ENCODE measurements around the gene RPRD1B.
A peak's percentile ranks its signal among the peaks of the same experiment; 100 is the strongest.

RPRD1B gene

GRCh38 chr20:38033330-38034107 is at the start of gene RPRD1B, which contains the start of gene TTI1:
Gene RPRD1B (plus strand): TSS chr20:38033746. CDS start chr20:38033948, 202 bp downstream.
Gene TTI1 (minus strand): TSS chr20:38033456. CDS start chr20:38013816, 19,640 bp downstream.
- peak; percentile 88 for DNase-seq

- DNase-seq: no peak
Observed at GRCh38 chr20:37984018-37984785, 49.3 kb upstream of the RPRD1B start.

GRCh38 chr20:37986044-37986858 is 47.3 kb upstream of the RPRD1B start:
- no peak for DNase-seq

- no peak for DNase-seq
Observed at GRCh38 chr20:37986873-37987601, 46.5 kb upstream of the RPRD1B start.

GRCh38 chr20:37987602-37988290 is 45.8 kb upstream of the RPRD1B start:
- DNase-seq: no peak

GRCh38 chr20:37988306-37988954 is 45.1 kb upstream of the RPRD1B start:
- DNase-seq: no peak

GRCh38 chr20:37989601-37990295 is 43.8 kb upstream of the RPRD1B start:
- DNase-seq: peak; percentile 14

GRCh38 chr20:37990571-37991151 is 42.9 kb upstream of the RPRD1B start:
- DNase-seq: peak; percentile 43

- DNase-seq: no peak
Observed at GRCh38 chr20:37991157-37991866, 42.2 kb upstream of the RPRD1B start.

- DNase-seq: no peak
Observed at GRCh38 chr20:37991908-37992307, 41.6 kb upstream of the RPRD1B start.

- peak; percentile 33 for DNase-seq
Observed at GRCh38 chr20:37992802-37993409, 40.6 kb upstream of the RPRD1B start.

GRCh38 chr20:37994512-37994911 is 39.0 kb upstream of the RPRD1B start:
- DNase-seq: no peak

GRCh38 chr20:37995856-37996605 is 37.5 kb upstream of the RPRD1B start:
- DNase-seq: no peak

- no peak for DNase-seq
Observed at GRCh38 chr20:37997516-37997915, 36.0 kb upstream of the RPRD1B start.

GRCh38 chr20:37999526-38000263 is 33.9 kb upstream of the RPRD1B start:
- no peak for DNase-seq

GRCh38 chr20:38000293-38000692 is 33.3 kb upstream of the RPRD1B start:
- no peak for DNase-seq

GRCh38 chr20:38001173-38001875 is 32.2 kb upstream of the RPRD1B start:
- no peak for DNase-seq
